ENCODE results near the gene SEM1.

SEM1 gene

DNA sequence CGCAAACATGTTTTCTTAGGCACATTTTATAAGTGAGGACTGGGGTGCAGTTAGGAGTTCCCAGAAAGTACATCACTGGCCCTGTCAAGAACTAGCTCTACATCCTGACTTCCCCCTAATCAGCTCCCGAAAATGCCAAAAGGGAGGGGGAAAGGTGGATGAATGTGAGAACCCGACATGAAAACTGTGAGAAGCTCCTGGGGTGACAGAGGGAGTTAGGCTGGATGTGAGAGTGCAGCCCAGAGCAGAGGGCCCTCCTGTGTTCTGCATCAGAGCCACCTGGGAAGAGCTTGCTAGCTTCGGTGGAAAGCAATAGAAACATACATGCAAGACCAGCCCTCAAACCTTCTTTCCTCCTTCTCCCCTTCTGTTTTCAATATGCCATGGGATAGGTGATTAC is 30.5 kb upstream of the SEM1 start:
- Histone ChIP-seq H3K4me1 (ENCODE audit: insufficient read depth, low read length, severe bottlenecking) (no peaks in the 10 kb centered on the region), H3K27ac (ENCODE audit: low read depth, low read length, poor library complexity, severe bottlenecking) (no peak overlapping the region), H2AFZ (ENCODE audit: low read length) (no peak overlapping the region), H3K9ac (ENCODE audit: low read length) (no peak overlapping the region), H3F3A (ENCODE audit: insufficient read depth, low read length) (no peaks in the 10 kb centered on the region), H3K9me3 (ENCODE audit: low read length) (no peaks in the 10 kb centered on the region), H3K4me2 (ENCODE audit: low read length) (no peak overlapping the region), H3K9me2 (ENCODE audit: low read depth, low read length) (no peaks in the 10 kb centered on the region; the same call in 1 of the 2 replicates), H3K36me3 (ENCODE audit: insufficient read depth, low read length) (no peaks in the 10 kb centered on the region), H3K27me3 (ENCODE audit: insufficient read depth, low read length) (peaks cover 3% of the 10 kb centered on the region; the same call in 1 of the 2 replicates), H3K4me3 (ENCODE audit: low read depth, low read length, poor library complexity, severe bottlenecking) (no peak overlapping the region), H3K79me2 (ENCODE audit: insufficient read depth, low read length) (no peaks in the 10 kb centered on the region), H4K20me1 (ENCODE audit: insufficient read depth, low read length) (no peaks in the 10 kb centered on the region)
- no peak for TF ChIP-seq EZH2 (IDR thresholded peaks at IDR 0.05; ENCODE audit: borderline replicate concordance, low read length)
- TF ChIP-seq, protein P1, sequence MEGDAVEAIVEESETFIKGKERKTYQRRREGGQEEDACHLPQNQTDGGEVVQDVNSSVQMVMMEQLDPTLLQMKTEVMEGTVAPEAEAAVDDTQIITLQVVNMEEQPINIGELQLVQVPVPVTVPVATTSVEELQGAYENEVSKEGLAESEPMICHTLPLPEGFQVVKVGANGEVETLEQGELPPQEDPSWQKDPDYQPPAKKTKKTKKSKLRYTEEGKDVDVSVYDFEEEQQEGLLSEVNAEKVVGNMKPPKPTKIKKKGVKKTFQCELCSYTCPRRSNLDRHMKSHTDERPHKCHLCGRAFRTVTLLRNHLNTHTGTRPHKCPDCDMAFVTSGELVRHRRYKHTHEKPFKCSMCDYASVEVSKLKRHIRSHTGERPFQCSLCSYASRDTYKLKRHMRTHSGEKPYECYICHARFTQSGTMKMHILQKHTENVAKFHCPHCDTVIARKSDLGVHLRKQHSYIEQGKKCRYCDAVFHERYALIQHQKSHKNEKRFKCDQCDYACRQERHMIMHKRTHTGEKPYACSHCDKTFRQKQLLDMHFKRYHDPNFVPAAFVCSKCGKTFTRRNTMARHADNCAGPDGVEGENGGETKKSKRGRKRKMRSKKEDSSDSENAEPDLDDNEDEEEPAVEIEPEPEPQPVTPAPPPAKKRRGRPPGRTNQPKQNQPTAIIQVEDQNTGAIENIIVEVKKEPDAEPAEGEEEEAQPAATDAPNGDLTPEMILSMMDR (IDR thresholded peaks at IDR 0.05; ENCODE audit: low read length), result no peak

DNA sequence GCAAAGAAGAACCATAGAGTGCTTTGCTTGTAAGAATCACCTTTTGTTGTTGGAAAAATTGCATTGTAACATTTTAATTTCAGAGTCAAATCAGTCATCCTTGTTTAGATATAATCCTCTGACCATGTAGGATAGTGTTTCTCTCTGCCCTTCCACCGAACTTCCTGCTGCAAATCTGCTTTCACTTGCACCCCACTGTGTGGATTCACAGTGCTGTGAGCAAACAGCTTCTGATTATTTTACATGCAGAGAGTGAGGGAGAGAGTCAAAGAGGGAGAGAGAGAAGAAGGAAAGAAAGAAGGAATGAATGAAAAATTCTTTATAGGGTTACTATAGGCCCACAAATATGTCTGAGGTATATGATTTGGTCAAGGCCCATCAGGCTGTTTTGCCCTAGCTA is 30.0 kb upstream of the SEM1 start:
- Histone ChIP-seq H4K20me1 (ENCODE audit: insufficient read depth, low read length) (no peaks in the 10 kb centered on the region), H3F3A (ENCODE audit: insufficient read depth, low read length) (no peaks in the 10 kb centered on the region), H3K79me2 (ENCODE audit: insufficient read depth, low read length) (no peaks in the 10 kb centered on the region), H3K9ac (ENCODE audit: low read length) (no peak overlapping the region), H3K27ac (ENCODE audit: low read depth, low read length, poor library complexity, severe bottlenecking) (no peak overlapping the region), H3K9me2 (ENCODE audit: low read depth, low read length) (no peaks in the 10 kb centered on the region; the same call in 1 of the 2 replicates), H3K4me3 (ENCODE audit: low read depth, low read length, poor library complexity, severe bottlenecking) (no peak overlapping the region), H3K36me3 (ENCODE audit: insufficient read depth, low read length) (no peaks in the 10 kb centered on the region), H3K9me3 (ENCODE audit: low read length) (no peaks in the 10 kb centered on the region), H3K4me1 (ENCODE audit: insufficient read depth, low read length, severe bottlenecking) (no peaks in the 10 kb centered on the region), H2AFZ (ENCODE audit: low read length) (no peak overlapping the region), H3K4me2 (ENCODE audit: low read length) (no peak overlapping the region), H3K27me3 (ENCODE audit: insufficient read depth, low read length) (peaks cover 3% of the 10 kb centered on the region; the same call in 1 of the 2 replicates)
- TF ChIP-seq EZH2 (IDR thresholded peaks at IDR 0.05; ENCODE audit: borderline replicate concordance, low read length), result no peak
- TF ChIP-seq, protein P1 (IDR thresholded peaks at IDR 0.05; ENCODE audit: low read length), result no peak

DNA sequence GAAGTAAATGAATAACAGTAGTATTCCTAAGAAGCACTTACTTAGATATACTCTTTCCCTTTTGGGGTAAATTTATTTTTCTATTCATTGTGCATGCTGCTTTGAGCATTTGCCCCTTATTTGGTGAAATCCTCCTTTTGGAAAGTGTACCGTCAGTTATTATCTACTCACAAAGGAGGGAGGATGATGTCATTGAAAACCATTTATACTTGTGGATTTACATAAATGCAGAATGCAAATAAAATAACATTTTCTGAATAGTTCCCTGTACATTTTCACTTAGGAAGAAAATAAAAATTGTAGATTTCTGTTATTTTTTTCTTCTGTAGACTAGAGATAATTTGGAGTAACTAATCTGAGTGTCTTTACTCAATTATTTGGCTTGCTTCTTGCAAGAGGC is 29.5 kb upstream of the SEM1 start:
- Histone ChIP-seq H3K27me3 (ENCODE audit: insufficient read depth, low read length) (peaks cover 3% of the 10 kb centered on the region; the same call in 1 of the 2 replicates), H3K4me1 (ENCODE audit: insufficient read depth, low read length, severe bottlenecking) (no peaks in the 10 kb centered on the region), H3K79me2 (ENCODE audit: insufficient read depth, low read length) (no peaks in the 10 kb centered on the region), H3K4me2 (ENCODE audit: low read length) (no peak overlapping the region), H3K4me3 (ENCODE audit: low read depth, low read length, poor library complexity, severe bottlenecking) (no peak overlapping the region), H3K9ac (ENCODE audit: low read length) (no peak overlapping the region), H3K27ac (ENCODE audit: low read depth, low read length, poor library complexity, severe bottlenecking) (no peak overlapping the region), H3K9me2 (ENCODE audit: low read depth, low read length) (no peaks in the 10 kb centered on the region; the same call in 1 of the 2 replicates), H4K20me1 (ENCODE audit: insufficient read depth, low read length) (no peaks in the 10 kb centered on the region), H3F3A (ENCODE audit: insufficient read depth, low read length) (no peaks in the 10 kb centered on the region), H3K9me3 (ENCODE audit: low read length) (no peaks in the 10 kb centered on the region), H2AFZ (ENCODE audit: low read length) (no peak overlapping the region), H3K36me3 (ENCODE audit: insufficient read depth, low read length) (no peaks in the 10 kb centered on the region)
- no peak for TF ChIP-seq EZH2 (IDR thresholded peaks at IDR 0.05; ENCODE audit: borderline replicate concordance, low read length)
- TF ChIP-seq, protein P1 (IDR thresholded peaks at IDR 0.05; ENCODE audit: low read length), result no peak

Data from OCI-LY1 (cell line).